ENCODE measurements around the gene MCM6. TPM values are rescaled to one million over a fixed set of nuclear protein-coding genes. Genes with fewer than 3 reads are reported as not detected.
"Not testable (repeated sequence)": the region's sequence is repeated elsewhere in the genome, so short reads cannot be mapped to it uniquely, and the experiment has no call there.

Gene MCM6
- polyA plus RNA-seq, 12 donors = 12.8 to 37.3 (median 29.4) TPM; not detected in 1

DNA sequence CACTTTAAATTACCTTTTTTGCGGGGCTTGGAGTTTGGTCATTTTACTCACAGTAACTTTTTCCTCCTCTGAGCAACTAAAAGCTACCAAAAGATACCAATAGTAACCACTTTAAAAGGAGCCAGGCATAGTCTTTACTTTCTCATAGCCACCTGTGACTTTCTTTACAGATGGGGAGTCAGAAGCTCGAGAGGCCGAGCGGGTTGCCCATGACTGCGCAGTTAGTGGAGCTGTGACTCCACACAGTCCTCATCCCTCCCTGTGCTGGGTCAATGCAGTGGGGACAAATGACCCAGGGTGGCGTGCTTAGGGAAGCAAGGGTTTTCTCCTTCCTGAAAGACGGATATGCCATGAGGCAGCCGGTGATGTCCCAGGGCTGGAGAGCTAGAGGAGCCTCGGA is 51.1 kb downstream of the MCM6 start:
- DNase-seq = no peak

- DNase-seq = no peak
Observed at GRCh38 chr2:135822855-135823254, 53.4 kb downstream of the MCM6 start.

- DNase-seq = no peak
Observed at GRCh38 chr2:135821190-135821589, 55.1 kb downstream of the MCM6 start.

GRCh38 chr2:135820003-135820618 is 56.1 kb downstream of the MCM6 start:
- DNase-seq = no peak

DNA sequence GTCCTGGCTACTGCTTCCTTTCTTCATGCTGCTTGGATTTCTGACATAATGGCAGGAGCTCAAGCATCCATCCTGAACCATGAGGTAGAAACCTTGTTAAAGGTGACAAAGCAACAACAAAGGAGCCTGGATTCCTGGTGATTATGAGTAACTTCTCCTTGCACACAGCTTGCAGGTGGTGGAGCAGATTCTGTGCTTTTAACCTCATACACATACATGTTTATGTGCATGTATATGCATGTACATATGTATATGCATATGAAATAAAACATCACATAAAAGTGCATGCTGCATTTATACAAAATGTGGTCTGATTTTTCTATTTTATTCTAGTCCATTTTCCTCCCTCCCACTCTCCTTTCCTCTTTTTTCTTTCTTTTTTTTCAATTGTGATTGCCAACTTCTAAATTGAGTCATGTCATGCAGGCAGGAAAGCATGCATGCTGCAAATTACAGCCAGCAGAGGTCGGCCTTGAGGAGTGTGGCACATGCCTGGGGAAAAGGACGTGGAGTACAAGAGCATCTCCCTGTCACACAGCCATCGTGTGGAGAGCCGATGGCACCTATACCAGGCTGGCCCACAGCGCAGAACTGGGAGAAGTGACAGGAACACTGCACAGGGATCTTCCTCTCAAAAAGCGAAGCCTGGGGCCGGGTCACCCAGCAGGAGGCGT is 57.2 kb downstream of the MCM6 start:
- DNase-seq = no peak

DNA sequence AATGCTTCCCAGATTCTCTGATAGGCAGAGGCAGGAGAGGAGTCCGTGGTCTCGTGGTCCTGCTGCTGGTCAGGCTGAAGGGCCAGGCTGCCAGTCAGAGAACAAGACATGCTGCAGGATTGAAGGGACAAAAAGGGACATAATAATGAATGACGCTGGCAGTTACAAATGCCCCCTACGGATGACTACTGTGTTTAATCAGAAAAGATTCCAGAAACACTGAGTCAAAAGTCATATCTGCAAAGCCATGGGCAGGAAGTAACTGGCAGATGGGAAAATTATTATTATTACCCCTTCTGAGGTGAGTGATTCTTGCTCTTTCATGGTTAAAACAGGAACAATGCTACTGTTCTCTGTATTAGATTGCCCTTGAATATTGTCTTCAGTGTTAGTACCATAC is 58.3 kb downstream of the MCM6 start:
- DNase-seq = no peak

DNA sequence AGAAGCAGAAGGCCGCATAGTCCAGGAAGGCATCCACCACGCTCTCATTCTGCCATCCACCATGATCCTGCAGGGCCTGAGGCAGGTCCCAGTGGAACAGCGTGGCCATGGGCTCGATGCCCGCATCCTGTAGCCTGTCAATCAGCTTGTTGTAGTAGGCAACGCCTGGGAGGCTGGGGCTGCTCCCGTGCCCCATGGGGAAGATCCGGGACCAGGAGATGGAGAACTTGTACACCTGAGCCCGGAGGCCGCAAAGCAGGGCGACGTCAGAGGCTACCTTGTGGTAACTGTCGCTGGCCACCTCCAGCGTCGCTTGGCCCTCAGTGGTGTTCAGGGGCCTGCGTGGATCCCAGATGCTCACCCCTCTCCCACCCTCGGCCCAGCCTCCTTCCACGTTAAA is 58.8 kb downstream of the MCM6 start:
- DNase-seq = no peak

DNA sequence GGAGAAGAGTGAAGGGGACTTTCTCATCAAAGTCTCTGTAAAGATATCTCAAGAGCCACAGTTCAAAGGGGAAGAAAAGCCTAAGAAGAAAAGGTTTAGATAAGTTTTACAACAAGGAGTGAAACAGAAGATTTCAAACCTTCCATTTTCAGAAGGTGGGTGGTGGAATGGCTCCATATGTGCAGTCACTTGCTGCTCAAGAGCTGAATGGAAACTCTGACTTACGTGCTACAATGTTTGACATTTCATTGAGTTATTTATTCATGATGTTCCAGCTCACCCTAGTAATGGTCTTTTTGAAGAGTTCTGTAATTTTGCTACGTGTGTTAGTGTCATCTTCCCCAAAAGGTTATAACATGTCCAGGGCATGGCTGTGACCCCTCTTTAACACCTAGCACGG is 61.0 kb downstream of the MCM6 start:
- DNase-seq = no peak

DNA sequence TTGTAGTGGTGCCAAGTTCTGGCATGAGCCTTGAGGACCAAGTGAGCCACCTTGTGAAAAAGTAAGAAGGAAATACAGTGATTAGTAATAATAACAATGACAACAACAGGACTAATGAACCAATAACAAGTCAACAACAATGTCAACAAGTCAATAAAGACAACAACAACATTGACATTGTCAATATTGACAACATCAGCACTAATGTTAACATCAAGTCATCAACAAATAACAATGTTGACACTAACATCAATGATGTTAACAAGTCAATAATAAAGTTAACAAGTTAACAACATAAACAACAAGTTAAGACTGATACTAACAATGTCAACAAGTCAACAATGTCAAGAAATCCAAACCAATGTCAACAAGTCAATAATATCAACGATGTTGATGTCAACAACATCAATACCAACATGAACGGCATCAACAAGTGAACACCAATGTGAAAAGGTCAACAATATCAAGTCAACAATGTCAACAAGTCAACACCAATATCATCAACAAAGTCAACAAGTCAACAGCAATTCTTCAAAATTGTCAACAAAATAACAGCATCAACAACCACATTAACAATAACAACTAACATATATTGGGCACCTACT is 63.2 kb downstream of the MCM6 start:
- no peak for DNase-seq

DNA sequence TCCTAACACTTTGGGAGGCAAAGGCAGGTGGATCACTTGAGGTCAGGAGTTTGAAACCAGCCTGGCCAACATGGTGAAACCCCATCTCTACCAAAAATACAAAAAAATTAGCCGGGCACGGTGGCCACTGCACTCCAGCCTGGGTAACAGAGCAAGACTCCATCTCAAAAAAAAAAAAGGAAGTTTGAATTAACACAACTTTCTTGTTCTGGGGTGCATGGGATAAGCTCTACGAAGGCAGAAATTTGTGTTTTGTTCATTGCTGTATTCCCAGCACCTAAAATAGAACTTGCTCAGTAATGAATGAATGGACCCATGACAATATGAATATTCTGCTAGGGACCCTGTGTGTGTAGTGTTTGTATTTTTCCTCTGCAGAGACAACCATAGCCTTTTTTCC is 68.4 kb downstream of the MCM6 start:
- not testable (repeated sequence) for DNase-seq

GRCh38 chr2:135803278-135803677 is 73.0 kb downstream of the MCM6 start:
- no peak for DNase-seq

DNA sequence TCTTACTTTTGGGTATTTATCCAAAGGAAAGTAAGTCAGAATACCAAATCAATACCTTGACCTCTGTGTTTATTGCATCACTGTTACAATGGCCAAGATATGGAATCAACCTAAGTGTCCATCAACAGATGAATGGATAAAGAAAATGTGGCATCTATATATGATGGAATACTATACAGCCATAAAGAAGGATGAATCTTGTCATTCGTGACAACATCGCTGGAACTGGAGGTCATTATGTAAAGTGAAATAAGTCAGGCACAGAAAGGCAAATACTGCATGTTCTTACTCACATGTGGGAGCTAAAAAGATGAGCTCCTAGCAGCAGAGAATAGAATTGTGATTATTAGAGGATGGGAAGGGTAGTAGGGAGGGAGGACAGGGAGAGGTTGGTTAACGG is 73.9 kb downstream of the MCM6 start:
- DNase-seq = no peak

DNA sequence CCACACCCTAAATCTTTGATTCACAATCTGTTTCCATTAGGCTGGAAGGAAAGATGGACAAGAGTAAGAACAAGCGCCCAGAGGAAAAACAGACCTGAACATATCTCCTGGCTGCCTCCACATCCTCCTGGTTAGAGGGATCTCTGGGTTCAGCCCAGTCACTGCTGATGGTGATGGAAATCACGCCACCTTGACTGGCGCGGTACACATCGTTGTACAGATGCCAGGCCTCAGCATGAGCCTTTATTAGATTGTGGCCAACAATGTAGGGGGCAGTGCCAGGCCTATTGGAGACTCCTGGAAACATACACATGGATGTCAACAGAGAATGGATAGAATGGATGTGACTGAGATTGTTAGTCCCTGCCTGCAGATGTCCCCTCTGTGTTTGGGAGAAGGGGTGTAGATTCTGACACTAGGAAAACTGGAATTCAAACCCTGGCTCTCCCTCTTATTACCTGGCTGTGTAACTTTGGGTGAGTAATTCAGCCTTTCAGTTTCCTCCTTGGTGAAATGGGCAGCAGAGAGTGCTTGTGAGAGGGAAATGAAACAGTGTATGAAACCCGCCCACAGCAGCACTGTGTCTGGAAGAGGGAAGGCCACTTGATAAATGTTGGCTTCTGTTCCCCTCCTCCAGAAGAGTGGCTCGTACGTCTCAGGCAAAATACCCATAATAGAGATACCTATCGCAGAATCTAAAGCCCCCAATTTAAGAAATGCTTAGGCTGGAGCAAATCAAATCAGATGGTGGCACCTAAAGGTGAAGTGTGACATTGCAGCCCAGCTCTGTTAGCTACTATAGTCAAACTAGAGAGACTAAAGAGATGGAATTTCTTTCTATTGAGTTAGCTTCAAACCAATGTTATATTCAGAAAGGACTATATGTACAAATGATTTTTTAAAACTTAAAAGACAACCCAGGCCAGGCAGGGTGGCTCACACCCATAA is 75.5 kb downstream of the MCM6 start:
- DNase-seq = no peak

- no peak for DNase-seq
Observed at GRCh38 chr2:135799738-135800137, 76.5 kb downstream of the MCM6 start.

DNA sequence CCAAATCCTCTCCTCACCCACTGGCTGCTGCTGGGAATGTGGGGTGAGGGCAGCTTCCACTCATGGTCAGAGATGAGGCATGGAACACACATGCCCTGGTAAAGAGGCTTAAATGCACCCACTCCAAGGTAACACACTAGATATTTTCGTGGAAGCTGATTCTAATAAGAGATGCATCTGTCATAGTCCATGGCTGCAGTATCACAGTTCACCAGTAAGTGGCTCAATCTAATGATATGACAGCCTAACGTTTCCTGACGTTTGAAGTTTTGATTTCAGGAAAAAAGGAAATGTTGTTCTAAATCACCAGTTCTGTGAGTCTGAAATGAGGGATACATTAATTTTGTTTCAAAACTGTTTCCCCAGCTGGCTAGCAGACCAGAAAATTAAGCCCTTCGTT is 77.5 kb downstream of the MCM6 start:
- DNase-seq = no peak

- DNase-seq = no peak
Observed at GRCh38 chr2:135798275-135798705, 78.0 kb downstream of the MCM6 start.

- peak; percentile 50 for DNase-seq
Observed at GRCh38 chr2:135797497-135798274, 78.6 kb downstream of the MCM6 start.

- no peak for DNase-seq
Observed at GRCh38 chr2:135796606-135797005, 79.6 kb downstream of the MCM6 start.

GRCh38 chr2:135795641-135796040 is 80.6 kb downstream of the MCM6 start:
- DNase-seq = not testable (repeated sequence)

- no peak for DNase-seq
Observed at GRCh38 chr2:135792401-135793150, 83.7 kb downstream of the MCM6 start.
